IPS DF 6.9 (cell line): ENCODE data around the gene SRSF2.

Source experiments
- DNase-seq: peaks from one replicate; pipeline ENCODE4 v3.0.0-alpha.2; 2013; ENCODE audit warnings: low read depth, low spot score
- H3K27ac ChIP-seq: one replicate; pipeline ENCODE4 v1.5.1; 2013; ENCODE audit warnings: low read length, control low read depth
- H3K27me3 ChIP-seq: 2 replicates; pipeline ENCODE4 v1.6.1; 2013; ENCODE audit warnings: mild to moderate bottlenecking, low read length; ENCODE audit not compliant: control insufficient read depth, insufficient read depth
- H3K36me3 ChIP-seq: 2 replicates; pipeline ENCODE4 v1.6.1; 2013; ENCODE audit warnings: low read length; ENCODE audit not compliant: control insufficient read depth, insufficient read depth
- H3K4me1 ChIP-seq: 2 replicates; pipeline ENCODE4 v1.6.1; 2013; ENCODE audit warnings: low read length; ENCODE audit not compliant: control insufficient read depth, insufficient read depth
- H3K4me3 ChIP-seq: 2 replicates; pipeline ENCODE4 v1.5.1; 2013; ENCODE audit warnings: mild to moderate bottlenecking, low read length
- H3K9me3 ChIP-seq: 2 replicates; pipeline ENCODE4 v1.6.1; 2013; ENCODE audit warnings: low read length, inconsistent platforms; ENCODE audit not compliant: control insufficient read depth, insufficient read depth
- WGBS: extraction: QIAGEN DNeasy Blood & Tissue Kit; methylation state at CpG from one replicate; pipeline ENCODE4 v1.1.7; 2013; ENCODE audit warnings: mixed read lengths, missing lambda C conversion rate; ENCODE audit not compliant: insufficient read length, insufficient coverage; 5-methylcytosine and 5-hydroxymethylcytosine counted together

The SRSF2 gene

DNA sequence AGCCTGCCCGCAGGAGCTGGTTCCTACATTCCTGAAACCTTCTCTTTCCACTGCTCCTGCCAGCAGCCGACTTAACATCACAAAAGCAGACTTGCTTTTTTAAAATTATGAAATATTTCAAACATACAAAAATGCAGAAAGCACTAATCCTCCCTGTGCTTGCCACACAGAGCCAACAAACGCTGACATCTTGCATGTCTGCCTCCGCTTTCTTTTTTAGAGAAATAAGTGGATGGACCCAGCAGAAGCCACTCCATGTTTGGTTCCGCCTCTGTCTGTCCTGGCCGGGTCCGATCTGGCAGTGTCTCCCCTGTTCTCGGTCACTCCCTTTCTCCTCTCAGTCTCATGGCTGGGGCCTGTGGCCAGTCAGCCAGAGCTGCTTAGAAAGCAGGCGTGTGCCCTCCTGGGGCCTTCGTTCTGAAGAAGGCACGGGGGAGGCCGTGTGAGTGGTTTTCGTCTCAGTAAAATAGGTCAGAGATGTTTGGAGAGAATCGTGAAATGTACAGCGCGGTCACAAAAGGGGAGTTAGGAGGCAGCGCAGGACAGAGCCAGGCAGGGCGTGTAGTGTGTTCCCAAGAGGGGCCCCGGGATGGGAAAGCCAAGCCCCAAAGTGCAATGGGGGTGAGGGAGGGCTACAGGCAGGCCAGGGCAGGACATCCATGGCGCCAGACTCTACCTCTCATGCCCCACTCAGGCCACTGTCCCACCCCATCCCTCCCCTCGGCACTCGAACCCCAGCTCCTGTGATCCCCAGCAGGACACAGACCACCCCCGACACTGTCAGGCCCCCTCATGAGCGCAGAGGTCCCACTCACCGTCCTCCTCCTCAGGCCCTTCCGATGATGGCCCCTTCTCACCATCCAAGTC is 49.6 kb downstream of the SRSF2 start:
- no peak overlapping the region for H3K4me3 ChIP-seq
- peaks cover 7% of the 10 kb centered on the region for H3K4me1 ChIP-seq
- H3K27me3 ChIP-seq: no peaks in the 10 kb centered on the region
- no peaks in the 10 kb centered on the region for H3K36me3 ChIP-seq
- H3K27ac ChIP-seq: no peak overlapping the region
- no CpG with 5 or more reads among the region's 26 CpGs for WGBS
- no peak for DNase-seq
- no peaks in the 10 kb centered on the region for H3K9me3 ChIP-seq

DNA sequence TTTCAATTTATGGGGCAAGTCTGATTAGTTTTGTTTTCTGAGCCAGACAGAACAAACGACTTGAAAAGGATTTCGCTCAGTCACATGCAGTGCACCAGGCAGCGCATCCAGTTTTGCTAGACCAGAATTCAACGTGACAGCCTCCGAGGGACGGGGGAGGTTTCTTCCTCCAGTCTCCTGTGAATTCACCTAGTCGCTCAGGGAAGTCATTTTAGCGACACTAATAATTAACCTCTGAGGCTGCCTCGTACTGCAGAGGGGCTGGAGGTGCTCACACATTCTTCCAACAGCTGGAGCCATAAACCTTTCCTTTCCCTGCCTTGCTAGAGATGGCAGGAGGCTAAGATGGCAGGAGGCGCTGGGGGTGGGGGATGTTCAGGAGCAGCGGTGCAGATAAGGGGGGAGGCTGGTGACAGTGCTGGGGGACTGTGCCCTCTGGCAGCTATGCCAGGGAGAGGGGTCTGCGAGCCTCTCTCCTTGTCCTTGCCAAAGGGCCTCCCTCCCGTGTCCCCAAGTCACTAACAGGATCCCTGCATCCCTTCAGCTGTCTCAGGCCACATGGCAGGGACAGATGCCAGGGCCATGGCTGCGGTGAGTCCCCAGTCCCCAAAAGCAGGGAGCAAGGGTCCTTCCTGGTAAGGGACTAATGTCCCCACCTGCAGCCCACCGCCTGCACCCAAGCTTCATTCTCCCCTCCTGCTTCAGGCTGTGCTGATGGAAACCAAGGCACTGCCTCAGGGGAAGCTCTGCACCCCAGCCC is 50.4 kb downstream of the SRSF2 start:
- no peak for DNase-seq
- Histone ChIP-seq H3K36me3 (no peaks in the 10 kb centered on the region), H3K27ac (no peak overlapping the region), H3K9me3 (no peaks in the 10 kb centered on the region), H3K4me1 (peaks cover 7% of the 10 kb centered on the region), H3K27me3 (no peaks in the 10 kb centered on the region), H3K4me3 (no peak overlapping the region)
- WGBS: no CpG with 5 or more reads among the region's 15 CpGs

DNA sequence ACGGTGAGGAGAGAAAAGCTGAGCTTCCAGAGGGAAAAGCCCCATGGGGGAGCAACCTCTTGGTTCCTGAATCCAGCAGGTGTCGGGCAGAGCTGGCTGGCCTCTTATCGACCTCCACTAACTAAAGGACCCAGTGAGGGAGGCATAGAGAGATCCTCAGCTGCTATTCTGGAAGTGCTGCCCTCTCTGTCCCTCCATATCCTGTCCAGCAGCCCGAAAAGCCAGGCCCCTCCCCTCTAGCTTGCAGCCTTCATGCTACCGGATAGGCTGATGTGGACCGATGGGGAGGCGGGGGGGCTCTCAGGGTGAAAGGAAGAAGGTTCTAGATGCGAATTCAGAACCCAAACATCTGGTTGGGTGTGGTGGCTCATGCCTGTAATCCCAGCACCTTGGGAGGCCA is 51.3 kb downstream of the SRSF2 start:
- Histone ChIP-seq H3K27me3 (no peaks in the 10 kb centered on the region), H3K9me3 (no peaks in the 10 kb centered on the region), H3K4me3 (no peak overlapping the region), H3K27ac (no peak overlapping the region), H3K4me1 (peaks cover 11% of the 10 kb centered on the region), H3K36me3 (no peaks in the 10 kb centered on the region)
- DNase-seq: no peak
- no CpG with 5 or more reads among the region's 8 CpGs for WGBS

DNA sequence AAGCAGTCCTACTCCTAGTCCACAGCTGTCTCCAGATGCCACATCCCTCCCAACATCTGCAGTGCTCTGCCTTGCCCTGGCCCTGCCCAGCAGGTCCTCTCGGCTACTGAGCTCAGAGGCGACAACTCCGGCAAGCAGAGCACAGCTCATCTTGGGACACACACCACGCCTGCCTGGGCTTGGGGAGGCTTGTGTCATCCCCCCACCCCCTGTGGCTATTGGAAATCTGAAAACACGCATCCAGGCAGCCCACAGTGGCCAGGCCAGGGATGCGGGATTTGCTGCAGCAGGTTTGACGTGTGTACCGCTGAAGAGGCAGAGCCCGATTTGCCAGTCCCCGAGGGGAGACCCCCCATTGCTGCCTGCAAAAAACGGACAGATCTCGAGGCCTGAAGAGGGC is 51.8 kb downstream of the SRSF2 start:
- H3K36me3 ChIP-seq: no peaks in the 10 kb centered on the region
- H3K9me3 ChIP-seq: no peaks in the 10 kb centered on the region
- DNase-seq: no peak
- H3K4me3 ChIP-seq: no peak overlapping the region
- peaks cover 11% of the 10 kb centered on the region for H3K4me1 ChIP-seq
- WGBS: no CpG with 5 or more reads among the region's 12 CpGs
- no peaks in the 10 kb centered on the region for H3K27me3 ChIP-seq
- H3K27ac ChIP-seq: no peak overlapping the region

DNA sequence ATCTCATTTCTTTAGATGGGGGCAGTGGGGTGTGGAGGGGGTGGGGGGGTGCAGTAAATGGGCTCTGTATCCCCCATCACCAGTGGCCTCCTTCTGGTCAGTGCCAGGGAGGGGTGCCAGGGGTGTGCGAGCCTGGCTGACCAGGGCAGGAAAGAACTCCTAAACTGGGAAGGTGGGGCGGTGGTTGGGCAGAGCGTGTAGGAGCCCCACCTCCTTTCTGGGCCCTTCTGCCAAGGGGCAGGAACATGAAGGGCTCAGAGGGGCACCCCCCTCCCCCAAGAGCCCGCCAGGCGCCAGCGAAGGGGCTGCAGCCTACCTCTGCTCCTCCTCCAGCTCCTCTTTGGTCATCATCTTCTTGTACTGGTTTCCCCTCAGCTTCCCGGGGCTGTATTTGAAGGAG is 52.4 kb downstream of the SRSF2 start:
- no CpG with 5 or more reads among the region's 7 CpGs for WGBS
- Histone ChIP-seq H3K4me3 (no peak overlapping the region), H3K9me3 (no peaks in the 10 kb centered on the region), H3K27me3 (no peaks in the 10 kb centered on the region), H3K36me3 (no peaks in the 10 kb centered on the region), H3K4me1 (peaks cover 11% of the 10 kb centered on the region), H3K27ac (no peak overlapping the region)
- no peak for DNase-seq
